Measurements from ENCODE around the gene PCGF5. TPM values are rescaled to one million over a fixed set of nuclear protein-coding genes. Genes with fewer than 3 reads are reported as not detected.
"Not testable (repeated sequence)": the region's sequence is repeated elsewhere in the genome, so short reads cannot be mapped to it uniquely, and the experiment has no call there.

Gene PCGF5
- total RNA-seq, 1 donor from 2014 or later = 11.6 TPM

DNA sequence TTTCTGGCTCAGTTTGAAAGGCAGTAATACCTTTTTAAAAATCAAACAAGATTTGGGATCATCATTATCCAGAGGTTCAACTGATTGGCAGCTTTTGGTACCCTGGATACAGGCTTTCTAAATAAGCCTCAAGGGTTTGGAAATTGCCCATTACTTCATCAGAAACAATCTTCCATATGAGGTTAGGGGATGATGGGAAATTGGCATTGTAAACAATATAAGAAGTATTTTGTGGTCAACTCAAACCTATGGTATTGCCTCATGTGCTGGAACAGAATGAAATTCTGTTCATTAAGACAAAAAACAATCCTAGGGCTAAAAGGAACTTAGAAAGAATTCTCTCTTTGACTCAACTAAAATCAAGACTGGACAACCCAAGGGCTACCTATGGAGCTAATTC is 97.1 kb downstream of the PCGF5 start:
- TF ChIP-seq, protein P1, sequence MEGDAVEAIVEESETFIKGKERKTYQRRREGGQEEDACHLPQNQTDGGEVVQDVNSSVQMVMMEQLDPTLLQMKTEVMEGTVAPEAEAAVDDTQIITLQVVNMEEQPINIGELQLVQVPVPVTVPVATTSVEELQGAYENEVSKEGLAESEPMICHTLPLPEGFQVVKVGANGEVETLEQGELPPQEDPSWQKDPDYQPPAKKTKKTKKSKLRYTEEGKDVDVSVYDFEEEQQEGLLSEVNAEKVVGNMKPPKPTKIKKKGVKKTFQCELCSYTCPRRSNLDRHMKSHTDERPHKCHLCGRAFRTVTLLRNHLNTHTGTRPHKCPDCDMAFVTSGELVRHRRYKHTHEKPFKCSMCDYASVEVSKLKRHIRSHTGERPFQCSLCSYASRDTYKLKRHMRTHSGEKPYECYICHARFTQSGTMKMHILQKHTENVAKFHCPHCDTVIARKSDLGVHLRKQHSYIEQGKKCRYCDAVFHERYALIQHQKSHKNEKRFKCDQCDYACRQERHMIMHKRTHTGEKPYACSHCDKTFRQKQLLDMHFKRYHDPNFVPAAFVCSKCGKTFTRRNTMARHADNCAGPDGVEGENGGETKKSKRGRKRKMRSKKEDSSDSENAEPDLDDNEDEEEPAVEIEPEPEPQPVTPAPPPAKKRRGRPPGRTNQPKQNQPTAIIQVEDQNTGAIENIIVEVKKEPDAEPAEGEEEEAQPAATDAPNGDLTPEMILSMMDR (IDR thresholded peaks at IDR 0.05; ENCODE audit: unreplicated experiment) = no peak
- Mint-ChIP-seq H3K27ac (no peak overlapping the region), H3K36me3 (no peaks in the 10 kb centered on the region), H3K9me3 (no peaks in the 10 kb centered on the region), H3K4me3 (no peak overlapping the region), H3K4me1 (peaks cover 6% of the 10 kb centered on the region), H3K27me3 (ENCODE audit: low read depth) (peaks cover 6% of the 10 kb centered on the region)
- DNase-seq (ENCODE audit: low spot score in 2 of 2, unreplicated experiment in 2 of 2) = no peak

DNA sequence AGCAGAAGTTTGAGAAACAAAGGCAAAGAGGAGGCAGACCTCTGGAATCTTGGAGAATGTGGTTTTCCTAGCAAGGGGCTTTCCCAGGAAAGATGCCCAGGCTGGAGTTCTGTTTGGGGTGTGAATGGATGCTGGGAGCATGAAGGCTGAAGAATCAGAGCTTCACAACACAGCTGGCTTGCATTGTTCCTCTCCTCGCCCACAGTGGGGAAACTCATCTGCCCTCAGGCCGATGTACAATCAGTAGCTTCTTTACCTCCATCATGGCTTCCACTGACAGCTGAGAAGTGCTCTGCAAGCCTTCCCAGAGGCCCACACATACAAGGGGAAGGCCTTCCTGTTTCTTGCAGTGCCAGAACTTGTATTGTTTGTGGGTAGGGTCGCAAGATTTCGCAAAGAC is 98.9 kb downstream of the PCGF5 start:
- no peak for DNase-seq (ENCODE audit: low spot score in 2 of 2, unreplicated experiment in 2 of 2)
- Mint-ChIP-seq H3K27me3 (ENCODE audit: low read depth) (peaks cover 6% of the 10 kb centered on the region), H3K4me1 (no peaks in the 10 kb centered on the region), H3K27ac (no peak overlapping the region), H3K4me3 (no peak overlapping the region), H3K36me3 (no peaks in the 10 kb centered on the region), H3K9me3 (peaks cover under 1% of the 10 kb centered on the region)
- TF ChIP-seq, protein P1 (IDR thresholded peaks at IDR 0.05; ENCODE audit: unreplicated experiment) = no peak

DNA sequence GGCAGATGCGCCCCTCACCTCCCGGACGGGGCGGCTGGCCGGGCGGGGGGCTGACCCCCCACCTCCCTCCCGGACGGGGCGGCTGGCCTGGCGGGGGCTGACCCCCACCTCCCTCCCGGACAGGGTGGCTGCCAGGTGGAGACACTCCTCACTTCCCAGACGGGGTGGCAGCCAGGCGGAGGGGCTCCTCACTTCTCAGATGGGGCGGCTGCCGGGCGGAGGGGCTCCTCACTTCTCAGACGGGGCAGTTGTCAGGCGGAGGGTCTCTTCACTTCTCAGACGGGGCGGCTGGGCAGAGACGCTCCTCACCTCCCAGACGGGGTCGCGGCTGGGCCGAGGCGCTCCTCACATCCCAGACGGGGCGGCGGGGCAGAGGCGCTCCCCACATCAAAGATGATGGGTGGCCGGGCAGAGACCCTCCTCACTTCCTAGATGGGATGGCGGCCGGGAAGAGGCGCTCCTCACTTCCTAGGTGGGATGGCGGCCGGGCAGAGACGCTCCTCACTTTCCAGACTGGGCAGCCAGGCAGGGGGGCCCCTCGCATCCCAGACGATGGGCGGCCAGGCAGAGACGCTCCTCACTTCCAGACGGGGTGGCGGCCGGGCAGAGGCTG is 102.9 kb downstream of the PCGF5 start:
- not testable (repeated sequence) for DNase-seq (ENCODE audit: low spot score in 2 of 2, unreplicated experiment in 2 of 2); H3K4me1 Mint-ChIP-seq; H3K36me3 Mint-ChIP-seq; H3K27me3 Mint-ChIP-seq (ENCODE audit: low read depth); H3K27ac Mint-ChIP-seq; H3K4me3 Mint-ChIP-seq
- peaks cover 13% of the 10 kb centered on the region for H3K9me3 Mint-ChIP-seq

DNA sequence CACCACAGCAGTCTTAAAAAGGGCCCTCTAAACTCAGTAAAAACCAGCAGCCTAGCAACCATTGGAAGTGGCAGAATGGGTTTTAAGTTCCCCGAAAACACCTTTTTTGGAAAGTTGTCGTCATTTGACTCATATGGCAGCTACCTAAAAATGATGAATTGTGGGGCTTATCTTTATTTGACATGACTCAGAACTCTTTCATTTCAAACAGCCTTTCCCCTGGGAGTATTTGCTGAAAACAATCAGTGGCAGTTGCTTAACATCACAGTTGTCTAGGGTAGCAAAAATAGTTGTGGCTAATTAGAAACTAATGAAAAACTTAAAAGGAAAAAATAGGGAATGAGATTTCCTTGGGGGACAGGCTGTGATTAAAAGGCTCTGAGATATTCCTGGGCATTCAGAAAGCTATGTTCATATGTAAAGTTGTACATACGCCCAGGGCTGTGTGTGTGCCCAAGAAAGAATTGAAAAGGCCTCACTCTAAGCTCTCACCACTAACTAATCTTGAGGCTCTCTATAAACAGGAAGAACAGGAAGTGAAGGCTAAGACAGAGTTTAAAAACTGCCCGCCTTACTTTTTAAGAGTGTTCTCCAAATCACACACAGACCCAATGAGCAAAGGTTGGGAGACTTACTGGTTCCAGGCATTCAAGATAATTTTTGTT is 108.0 kb downstream of the PCGF5 start:
- peaks cover 13% of the 10 kb centered on the region for H3K27me3 Mint-ChIP-seq (ENCODE audit: low read depth)
- H3K4me1 Mint-ChIP-seq = no peaks in the 10 kb centered on the region
- DNase-seq (ENCODE audit: low spot score in 2 of 2, unreplicated experiment in 2 of 2) = no peak

More for the DNA sequence above, 108.0 kb downstream of the PCGF5 start:
- Mint-ChIP-seq H3K9me3 (peaks cover 25% of the 10 kb centered on the region), H3K4me3 (no peak overlapping the region), H3K27ac (no peak overlapping the region), H3K36me3 (no peaks in the 10 kb centered on the region)
- TF ChIP-seq, protein P1 (IDR thresholded peaks at IDR 0.05; ENCODE audit: unreplicated experiment) = no peak

Other genes with a start within 250 kb of the PCGF5 start
- gene HECTD2, start 189.7 kb downstream of the PCGF5 start, total RNA-seq = 19.4 to 25.8 TPM (median 22.5 TPM) in 3 replicates

All from mesothelial cell of epicardium (in vitro differentiated cells).